ENCODE data around the gene UGT1A7.

UGT1A7 gene

DNA sequence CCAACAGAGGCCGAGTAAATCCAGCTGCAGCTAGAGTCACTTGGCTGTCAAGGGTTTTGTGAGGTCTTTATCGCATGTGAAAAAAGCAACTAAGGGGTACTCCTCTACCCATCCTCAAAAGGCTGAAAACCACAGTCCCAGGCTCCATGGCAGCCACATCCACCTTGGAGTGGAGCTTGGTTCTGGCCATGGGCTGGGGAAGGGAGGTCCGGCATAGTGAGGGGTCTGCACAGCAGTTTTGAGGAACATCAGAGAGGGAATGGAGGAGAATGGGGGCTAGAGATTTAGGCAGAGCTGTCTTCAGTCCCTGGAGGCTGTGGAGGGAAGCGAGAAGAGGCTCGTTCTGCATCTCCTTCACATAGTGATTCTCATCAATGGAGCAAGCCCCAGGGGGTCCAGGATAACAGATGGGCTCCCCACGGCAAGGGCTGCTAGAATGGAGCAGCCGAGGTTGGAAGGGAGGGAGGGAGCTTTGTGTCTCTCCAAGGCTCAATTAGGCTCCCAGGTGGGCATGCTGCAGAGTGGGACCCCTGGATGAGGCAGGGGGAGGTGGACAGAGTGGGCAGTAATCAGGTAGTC lies 117.5 kb downstream of the UGT1A7 start:
- no peak for DNase-seq (ENCODE audit: low spot score)

DNA sequence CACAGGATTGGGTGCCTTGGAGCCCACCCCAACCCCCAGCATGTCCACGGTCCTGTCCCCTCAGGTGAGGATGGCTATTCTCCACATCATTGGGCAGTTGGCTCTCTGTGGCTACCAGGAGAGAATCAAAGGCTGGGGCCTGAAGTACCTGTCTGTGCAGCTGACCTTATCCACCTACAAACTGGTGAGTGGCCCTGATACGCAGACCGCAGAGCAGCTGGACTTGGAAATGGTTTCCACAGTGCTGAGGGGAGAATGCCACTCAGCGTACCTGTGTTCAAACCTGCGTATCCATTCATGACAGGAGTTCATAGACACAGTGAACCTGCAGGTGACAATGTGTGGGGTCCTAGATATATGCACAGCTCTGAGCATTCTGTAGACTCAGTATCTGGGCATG lies 118.0 kb downstream of the UGT1A7 start:
- DNase-seq (ENCODE audit: low spot score), result no peak

- no peak for DNase-seq (ENCODE audit: low spot score)
Measured at GRCh38 chr2:233800208-233800607, 118.5 kb downstream of the UGT1A7 start.

DNA sequence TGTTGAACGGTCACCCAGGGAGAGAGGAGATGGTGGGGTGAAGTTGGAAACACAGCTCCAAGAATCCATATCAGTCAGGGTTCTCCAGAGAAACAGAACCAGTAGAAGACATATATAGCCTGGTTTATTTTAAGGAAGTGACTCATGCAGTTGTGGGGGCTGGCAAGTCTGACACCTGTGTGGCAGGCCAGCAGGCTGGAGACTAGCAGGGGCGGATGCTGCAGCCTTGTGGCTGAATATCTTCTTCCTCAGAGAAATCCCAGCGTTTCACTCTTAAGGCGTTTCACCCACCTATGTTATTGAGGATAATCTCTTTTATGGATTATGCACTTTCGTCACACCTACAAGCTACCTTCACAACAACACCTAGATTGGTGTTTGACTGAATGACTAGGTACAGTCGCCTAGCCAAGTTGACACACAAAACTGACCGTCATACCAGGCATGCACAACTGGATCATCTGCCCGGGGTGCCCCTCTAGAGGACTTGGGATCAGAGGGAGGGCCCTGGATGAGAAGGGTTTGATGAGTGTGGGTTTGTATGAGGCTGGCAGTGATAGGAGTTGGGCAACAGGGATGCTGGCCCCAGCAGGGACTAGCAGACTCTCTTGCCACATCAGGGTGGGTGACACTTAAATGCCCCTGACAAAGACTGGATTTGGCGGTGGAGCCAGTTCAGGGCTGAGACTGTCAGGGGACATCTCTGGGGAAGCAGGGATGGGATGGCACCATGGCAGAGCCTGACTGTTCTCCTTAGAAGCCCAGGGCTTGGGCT lies 119.8 kb downstream of the UGT1A7 start:
- DNase-seq (ENCODE audit: low spot score), result no peak

DNA sequence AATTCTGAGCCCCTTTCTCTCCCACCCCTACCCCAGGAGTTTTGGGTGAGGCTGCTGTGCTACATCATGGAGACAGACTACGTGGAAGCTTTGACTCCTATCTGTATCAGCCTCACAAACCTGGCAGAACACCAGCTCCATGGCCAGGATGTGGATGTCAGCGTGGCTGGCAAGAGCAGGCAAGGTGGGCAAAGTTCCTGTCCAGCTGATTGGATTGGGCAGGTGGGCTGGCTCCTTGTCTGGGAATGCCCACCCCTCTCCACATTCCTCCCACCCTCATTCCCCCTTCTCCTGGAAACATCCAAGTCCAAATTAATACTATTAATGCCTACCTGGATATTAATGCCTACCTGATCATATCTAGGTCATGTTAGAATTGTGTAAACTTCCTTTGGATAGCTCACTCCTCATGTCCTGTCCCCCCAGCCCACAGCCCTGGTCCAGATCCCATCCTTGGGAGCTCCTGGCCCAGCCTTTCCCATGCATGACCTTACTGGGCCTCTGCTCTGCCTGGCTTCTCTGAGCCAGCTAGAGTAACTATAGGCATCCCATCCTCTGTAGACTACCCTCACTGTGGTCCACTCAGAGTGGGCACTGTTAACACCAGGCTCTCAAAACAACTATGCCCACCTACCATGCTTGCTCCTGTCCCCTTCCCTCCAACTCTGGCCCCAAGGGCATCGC lies 120.6 kb downstream of the UGT1A7 start:
- no peak for DNase-seq (ENCODE audit: low spot score)

- DNase-seq (ENCODE audit: low spot score), result no peak
Measured at GRCh38 chr2:233803292-233803911, 121.7 kb downstream of the UGT1A7 start.

DNA sequence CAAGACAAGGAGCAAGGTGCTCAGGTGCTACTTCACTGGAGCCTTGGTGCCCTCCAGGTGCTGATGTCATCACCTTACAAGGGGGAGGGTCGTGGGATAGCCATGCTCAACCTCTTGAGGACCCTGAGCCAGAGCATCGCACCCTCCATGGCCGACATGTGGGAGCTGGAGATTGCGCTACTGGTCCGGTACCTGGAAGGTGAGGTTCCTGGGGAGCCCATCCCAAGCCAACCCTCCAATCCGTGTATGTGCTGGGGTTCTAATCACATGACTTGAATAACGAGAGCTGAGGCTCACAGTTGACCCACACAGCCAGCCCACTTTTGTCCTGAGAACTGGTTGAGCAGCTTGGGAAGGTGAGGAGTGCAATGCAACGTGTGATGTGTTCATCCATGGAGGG lies 122.3 kb downstream of the UGT1A7 start:
- no peak for DNase-seq (ENCODE audit: low spot score)

GRCh38 chr2:233807215-233807865 lies 125.6 kb downstream of the UGT1A7 start:
- DNase-seq (ENCODE audit: low spot score), result no peak

- no peak for DNase-seq (ENCODE audit: low spot score)
Measured at GRCh38 chr2:233807966-233808935, 126.5 kb downstream of the UGT1A7 start.

- DNase-seq (ENCODE audit: low spot score), result no peak
Measured at GRCh38 chr2:233810385-233810784, 128.7 kb downstream of the UGT1A7 start.

DNA sequence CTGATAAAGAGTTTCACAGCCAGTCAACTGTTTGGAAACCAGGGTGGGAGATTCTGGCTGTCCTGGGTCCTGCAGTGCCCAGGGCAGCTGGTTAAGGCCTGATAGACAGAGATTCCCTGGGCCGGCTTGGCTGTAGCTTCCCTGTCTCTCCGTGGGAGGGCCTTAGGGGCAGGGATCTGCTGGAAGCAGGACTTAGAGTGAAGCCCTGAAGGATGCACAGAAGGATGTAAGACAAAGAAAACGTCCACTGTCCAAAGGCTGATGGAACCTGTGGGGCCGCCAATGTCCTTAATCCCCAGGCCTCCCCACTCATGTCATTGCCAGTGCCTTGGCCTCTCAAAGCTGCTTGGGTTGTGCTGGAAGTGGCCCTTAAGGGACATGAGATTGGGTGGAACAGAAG lies 129.4 kb downstream of the UGT1A7 start:
- DNase-seq (ENCODE audit: low spot score), result no peak

DNA sequence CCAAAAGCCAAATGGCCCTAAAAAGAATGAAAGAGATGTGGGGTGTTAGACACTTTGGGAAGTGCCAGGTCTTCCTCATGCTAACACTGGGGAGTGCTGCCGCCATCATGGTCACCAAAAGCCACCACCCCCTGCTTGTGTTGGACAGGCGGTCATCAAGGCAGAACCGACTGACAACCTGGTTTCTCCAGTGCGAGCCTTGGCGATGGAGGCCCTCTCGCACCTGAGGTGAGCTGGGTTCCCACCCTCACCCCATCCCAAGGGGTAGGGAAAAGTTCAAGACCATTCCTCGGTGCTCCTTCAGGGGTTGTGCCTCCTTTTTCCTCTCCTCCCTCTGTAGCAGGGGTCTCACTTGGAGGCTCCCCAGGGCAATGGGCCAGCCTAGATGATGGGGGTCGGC lies 130.0 kb downstream of the UGT1A7 start:
- no peak for DNase-seq (ENCODE audit: low spot score)

GRCh38 chr2:233813236-233814055 lies 131.7 kb downstream of the UGT1A7 start:
- DNase-seq (ENCODE audit: low spot score), result no peak

GRCh38 chr2:233814056-233814835 lies 132.5 kb downstream of the UGT1A7 start:
- no peak for DNase-seq (ENCODE audit: low spot score)

GRCh38 chr2:233815861-233816260 lies 134.2 kb downstream of the UGT1A7 start:
- DNase-seq (ENCODE audit: low spot score), result no peak

DNA sequence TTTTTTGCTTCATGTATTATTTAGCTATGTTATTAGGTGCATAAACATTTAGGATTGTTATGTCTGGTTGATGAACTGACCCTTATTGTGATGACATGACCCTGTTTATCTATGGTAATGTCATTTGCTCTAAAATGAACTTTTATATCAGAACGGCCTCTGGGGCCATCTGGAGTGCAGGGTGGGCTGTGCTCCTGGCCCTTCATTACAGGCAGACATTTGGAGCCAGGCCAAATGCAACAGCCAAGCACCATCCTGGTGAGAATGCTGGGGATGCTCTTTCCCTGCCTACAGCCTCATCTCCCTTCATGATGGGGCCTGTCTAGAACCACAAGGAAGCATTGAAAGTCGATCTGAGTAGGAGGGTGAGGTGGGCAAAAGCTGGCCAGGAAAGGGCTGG lies 134.6 kb downstream of the UGT1A7 start:
- no peak for DNase-seq (ENCODE audit: low spot score)

DNA sequence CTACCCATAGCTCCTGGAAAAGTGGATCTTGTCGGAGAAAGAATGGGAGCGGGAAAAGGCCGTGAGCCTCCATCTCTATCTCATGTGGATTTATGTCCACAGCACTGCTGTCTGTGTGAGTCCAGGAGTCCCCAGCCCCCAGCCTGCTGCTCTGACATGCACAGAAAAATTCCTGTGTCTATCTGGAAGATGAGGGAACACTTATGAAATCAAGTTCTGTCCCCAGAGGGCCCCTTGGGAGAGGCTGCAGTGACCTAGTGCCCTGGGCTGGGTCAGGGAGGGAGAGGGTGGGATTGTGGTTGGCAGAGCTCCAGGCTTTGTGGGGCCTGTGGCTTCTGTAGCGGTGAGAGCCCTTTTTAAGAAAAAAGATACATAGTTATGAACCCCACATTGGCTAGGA lies 135.1 kb downstream of the UGT1A7 start:
- DNase-seq (ENCODE audit: low spot score), result no peak

- DNase-seq (ENCODE audit: low spot score), result no peak
Measured at GRCh38 chr2:233817361-233817911, 135.7 kb downstream of the UGT1A7 start.

- no peak for DNase-seq (ENCODE audit: low spot score)
Measured at GRCh38 chr2:233817995-233818638, 136.4 kb downstream of the UGT1A7 start.

Data from CD4-positive, alpha-beta T cell treated with Interleukin-15 for 4 hours (primary cell).